ENCODE results near the gene HACL1.
"Not testable (repeated sequence)": the region's sequence is repeated elsewhere in the genome, so short reads cannot be mapped to it uniquely, and the experiment has no call there.

Gene HACL1

GRCh38 chr3:15578289-15578867 is 23.0 kb downstream of the HACL1 start:
- DNase-seq: no peak

- no peak for DNase-seq
These were observed 24.9 kb downstream of the HACL1 start for GRCh38 chr3:15576475-15576874.

GRCh38 chr3:15575446-15575845 is 25.9 kb downstream of the HACL1 start:
- no peak for DNase-seq

DNA sequence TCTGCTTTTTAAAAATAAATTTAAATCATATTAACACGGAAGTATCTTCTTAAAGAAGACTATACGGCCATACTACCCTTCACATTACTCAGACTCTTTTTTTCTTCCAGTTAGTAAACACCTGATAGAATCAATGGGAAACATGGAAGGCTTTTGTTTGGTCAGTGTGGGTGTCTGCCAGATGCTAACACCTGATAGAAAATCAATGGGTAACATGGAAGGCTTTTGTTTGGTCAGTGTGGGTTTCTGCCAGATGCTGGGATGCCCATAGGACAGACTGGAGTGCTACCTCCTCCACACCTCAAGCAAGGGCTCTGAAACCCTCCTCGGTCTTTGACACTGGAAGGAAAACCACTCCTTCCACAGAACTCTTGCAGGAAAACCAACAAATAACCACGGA is 29.2 kb downstream of the HACL1 start:
- no peak for DNase-seq

DNA sequence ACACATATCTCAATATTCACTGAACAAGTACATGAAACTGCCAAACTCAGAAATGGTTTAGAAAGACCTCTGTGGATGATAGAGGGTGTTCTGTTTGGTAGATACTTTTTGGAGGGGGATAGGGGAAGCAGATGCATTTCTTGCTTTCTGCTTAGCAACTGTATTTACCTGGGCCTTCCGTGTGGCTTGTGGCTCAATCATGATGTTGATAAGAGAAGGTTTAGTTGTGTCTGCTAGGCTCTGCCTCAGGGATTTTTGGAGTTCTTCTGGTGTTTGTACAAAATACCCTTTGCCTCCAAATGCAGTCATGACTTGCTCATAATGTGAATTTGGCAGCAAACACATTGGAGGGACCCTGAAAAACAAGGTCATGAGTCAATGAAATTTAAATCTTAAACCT is 38.2 kb downstream of the HACL1 start:
- no peak for DNase-seq

GRCh38 chr3:15562560-15562959 is 38.8 kb downstream of the HACL1 start:
- no peak for DNase-seq

GRCh38 chr3:15558581-15558980 is 42.8 kb downstream of the HACL1 start:
- no peak for DNase-seq

GRCh38 chr3:15557511-15557946 is 43.8 kb downstream of the HACL1 start:
- peak; percentile 18 for DNase-seq

DNA sequence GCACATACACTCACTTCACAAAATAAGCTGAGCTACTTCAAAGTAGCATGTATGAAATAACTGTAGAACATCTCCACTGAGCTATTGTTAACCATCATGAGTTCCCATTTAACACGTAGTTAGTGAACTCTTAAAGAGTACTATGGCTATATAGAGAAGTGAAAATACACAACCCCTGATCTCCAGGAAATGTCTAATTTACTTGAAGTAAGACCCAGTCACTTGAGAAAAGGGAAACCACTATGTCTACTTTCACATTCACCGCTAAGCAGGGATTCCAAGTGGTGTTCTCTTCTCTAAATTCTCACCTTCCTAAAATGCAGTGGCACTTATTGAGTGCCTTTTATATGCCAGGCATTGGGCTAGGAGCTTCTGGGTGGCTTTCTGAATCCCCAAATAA is 44.9 kb downstream of the HACL1 start:
- no peak for DNase-seq

- no peak for DNase-seq
These were observed 47.6 kb downstream of the HACL1 start for GRCh38 chr3:15553749-15554148.

GRCh38 chr3:15551902-15552301 is 49.5 kb downstream of the HACL1 start:
- DNase-seq: no peak

GRCh38 chr3:15549846-15550245 is 51.5 kb downstream of the HACL1 start:
- DNase-seq: no peak

DNA sequence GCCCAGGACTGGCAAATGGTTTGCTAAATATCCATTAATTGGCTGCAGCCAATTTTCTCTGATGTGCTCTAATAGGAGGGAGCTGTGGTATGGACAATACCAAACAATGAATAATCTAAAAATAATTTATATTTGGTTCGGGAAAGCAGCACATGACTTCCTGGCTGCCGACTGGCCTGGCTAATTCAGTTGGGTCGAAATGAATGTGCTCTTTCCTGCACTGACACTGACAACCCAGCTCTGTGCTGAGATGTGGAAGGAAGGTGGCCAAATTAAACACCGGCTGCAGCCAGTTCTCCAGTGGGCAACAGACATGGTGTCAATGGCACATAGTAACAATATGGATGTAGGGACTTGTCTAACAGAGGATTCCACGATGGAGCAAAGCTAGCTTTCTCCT is 58.8 kb downstream of the HACL1 start:
- no peak for DNase-seq

DNA sequence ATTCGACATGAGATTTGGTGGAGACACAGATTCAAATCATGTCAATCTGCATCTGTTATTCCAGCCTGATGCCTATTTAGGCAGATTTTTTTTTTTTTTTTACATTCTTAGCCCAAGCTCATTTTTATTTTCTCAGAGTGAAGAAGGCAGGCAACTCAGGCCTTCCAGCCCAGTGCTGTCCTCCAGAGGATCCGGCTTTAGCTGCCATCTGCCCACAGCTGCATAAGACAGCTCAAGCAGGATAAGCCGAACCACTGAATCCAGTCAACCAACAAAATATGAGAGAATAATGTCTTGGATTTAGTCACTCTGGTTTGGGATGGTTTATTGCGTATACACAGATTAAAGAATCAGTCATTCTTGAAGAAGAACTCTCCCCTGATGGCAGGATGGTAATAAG is 60.0 kb downstream of the HACL1 start:
- no peak for DNase-seq

DNA sequence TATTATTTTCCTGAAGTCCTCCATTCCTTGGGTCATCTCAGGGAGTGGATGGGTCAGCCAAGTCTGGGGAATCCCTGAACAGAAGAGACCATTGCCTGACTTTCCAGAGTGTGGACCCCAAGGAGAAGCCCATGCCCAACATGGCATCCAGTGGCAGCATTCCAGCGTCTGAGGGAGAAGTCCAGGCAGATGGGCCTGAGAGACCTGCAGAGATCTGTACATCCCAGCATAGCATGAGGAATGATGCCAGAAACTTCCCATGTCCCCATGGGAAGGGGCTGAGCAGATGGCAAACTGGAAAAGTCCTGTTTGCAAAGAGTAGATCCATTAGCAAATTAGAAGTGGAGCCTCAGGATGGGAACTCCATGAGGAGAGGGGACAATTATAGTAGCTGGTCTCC is 62.3 kb downstream of the HACL1 start:
- no peak for DNase-seq

GRCh38 chr3:15538345-15538744 is 63.0 kb downstream of the HACL1 start:
- DNase-seq: no peak

DNA sequence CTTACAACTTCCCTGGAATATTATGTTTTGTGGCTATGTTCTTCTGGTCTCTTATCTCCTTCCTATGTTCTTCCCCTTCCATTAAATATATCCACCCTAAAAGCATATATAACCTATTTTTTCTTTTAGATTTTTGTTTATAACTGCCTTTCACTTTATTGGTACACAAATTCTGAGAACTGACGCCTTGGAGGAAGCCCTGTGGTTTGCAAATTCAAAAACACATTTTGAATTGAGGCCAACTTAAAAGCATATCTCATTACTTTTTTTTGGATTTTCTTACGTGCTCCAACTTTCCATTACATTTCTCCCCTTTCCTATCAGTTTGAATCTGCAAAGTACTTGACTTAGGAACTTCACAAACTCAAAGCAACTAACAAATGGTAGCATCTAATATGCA is 64.5 kb downstream of the HACL1 start:
- no peak for DNase-seq

DNA sequence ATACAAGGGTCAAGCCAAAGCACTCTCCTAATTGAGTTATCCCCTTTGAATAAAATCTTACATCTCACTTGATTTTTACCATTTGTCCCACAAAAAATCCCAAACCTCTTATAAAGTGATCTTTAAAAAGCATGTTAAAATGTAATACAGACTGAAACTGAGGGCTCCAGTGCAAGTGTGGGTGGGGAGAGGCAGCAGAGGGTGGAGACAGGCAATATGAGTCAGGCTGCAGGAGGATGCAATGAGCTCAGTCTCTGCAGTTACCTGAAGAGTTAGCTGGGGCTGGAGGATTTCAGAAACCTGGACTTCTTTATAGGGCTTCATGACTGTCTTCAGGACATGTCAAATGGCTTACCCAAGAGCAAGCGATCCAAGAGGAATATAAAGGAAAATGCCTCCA is 65.6 kb downstream of the HACL1 start:
- DNase-seq: peak; percentile 36

- DNase-seq: not testable (repeated sequence)
These were observed 68.8 kb downstream of the HACL1 start for GRCh38 chr3:15532614-15533013.

DNA sequence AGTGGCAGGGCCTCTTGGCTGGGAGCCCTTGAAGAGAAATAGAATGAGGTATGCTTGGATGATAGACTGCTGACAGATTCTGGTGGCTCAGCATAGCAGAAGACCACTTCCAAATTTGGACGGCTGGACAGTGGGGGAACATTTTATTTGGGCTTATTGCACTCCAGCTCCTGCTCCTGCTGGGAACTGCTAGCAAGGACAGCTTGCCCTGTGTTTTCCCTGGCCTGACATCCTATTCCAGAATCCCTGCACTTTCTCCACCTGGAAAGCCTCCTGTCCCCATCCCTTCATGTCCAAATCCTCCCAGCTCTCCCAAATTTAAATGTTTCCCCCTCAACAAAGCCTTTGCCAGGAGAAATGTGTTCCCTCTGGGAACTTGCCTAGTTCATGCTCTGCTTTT is 70.0 kb downstream of the HACL1 start:
- no peak for DNase-seq

- DNase-seq: no peak
These were observed 72.4 kb downstream of the HACL1 start for GRCh38 chr3:15528854-15529537.

DNA sequence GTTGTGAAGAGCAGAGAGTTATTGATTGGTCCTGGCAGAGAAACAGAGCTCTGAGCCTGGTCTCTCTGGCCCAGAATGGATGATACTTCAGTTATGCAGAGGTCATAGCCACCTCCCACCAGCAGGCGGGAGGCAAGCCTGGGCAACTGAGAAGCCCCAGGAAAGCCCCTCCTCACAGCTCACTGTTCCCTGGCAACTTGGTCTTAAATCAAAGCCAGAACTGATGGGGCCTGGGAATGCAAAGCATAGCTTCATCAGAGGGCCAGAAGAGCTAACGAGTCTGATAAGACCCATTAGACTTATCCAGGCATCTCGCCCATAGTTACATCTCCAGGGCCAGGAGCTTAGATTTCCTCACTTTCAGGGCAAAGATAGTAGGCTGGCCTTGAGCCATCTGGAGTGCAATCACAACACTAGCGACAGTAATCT is 74.3 kb downstream of the HACL1 start:
- DNase-seq: no peak

DNA sequence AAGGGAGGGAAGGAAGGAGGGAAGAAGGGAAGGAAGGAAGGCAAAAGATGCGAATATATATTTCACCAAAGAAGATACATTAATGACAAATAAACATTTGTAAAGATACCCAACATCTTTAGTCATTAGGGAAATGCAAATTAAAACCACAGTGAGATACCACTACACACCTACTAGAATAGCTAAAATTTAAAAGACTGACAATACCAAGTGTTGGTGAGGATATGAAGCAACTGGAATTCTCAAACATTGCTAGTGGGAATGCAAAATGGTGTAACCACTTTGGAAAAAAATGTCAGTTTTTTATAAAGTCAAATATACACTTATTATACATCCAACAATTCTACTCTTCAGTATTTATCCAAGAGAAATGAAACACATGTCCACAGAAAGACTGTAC is 75.6 kb downstream of the HACL1 start:
- no peak for DNase-seq

GRCh38 chr3:15523660-15524417 is 77.5 kb downstream of the HACL1 start:
- no peak for DNase-seq

Measured in stimulated activated CD4-positive, alpha-beta T cell treated with anti-CD3 and anti-CD28 coated beads, Interleukin-12 subunit alpha, Interleukin-12 subunit beta, amount 100 ng/mL, for 4 hours (primary cell).